HG03025 (cell line): ENCODE results near the gene SPATA45.
"Not testable (repeated sequence)": the region's sequence is repeated elsewhere in the genome, so short reads cannot be mapped to it uniquely, and the experiment has no call there.

Source experiments
- ATAC-seq: cut with Tn5 transposase; IDR thresholded peaks from one replicate; pipeline ENCODE4 v1.9.1; 2021; ENCODE audit warnings: mild to moderate bottlenecking, moderate library complexity; ENCODE audit not compliant: unreplicated experiment, low FRiP score

SPATA45 gene

DNA sequence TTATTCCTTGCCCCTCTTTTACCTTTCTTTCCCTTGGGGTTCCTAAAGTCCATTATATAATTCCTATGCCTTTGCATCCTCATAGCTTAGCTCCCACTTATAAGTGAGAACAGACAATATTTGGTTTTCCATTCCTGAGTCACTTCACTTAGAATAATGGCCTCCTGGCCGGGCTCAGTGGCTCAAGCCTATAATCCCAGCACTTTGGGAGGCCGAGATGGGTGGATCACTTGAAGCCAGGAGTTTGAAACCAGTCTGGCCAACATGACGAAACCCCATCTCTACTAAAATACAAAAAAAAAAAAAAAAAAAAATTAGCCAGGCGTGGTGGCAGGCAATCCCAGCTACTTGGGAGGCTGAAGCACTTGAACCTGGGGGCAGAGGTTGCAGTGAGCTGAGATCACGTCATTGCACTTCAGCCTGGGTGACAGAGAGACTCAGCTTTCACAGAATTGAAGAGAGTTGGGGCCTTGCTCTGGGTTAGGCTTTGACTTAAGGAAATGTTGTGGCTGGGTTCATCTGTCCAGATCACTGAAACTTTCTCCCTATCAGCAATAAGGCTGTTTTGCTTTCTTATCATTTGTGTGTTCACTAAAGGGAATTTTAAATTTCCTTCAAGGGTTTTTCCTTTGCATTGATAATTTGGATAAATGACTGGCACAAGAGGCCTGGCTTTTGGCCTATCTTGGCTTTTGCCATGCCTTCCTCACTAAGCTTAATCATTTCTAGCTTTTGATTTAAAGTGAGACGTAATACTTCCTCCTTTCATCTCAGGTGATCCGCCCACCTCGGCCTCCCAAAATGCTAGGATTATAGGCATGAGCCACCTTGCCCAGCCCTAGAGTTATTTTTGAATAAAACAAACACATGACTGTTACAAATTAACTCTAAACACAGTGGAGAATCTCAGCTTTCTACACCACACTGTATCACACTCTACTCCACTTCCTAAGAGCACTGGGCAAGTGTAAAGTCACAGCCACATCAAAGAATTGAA is 13.9 kb downstream of the SPATA45 start:
- not testable (repeated sequence) for ATAC-seq

DNA sequence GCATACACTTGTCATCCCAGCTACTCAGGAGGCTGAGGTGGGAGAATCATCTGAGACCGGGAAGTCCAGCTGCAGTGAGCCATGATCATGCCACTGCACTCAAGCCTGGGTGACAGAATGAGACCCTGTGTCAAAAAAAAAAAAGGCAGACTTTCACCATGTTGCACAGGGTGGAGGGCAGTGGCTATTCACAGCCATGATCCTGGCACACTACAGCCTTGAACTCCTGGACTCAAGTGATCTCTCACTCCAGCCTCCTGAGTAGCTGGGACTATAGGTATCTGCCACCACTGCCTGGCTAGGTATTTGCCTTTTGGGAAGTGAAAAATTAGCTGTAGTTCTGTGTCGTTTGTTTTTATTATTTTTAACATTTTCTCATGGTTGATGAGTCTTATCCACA is 19.1 kb downstream of the SPATA45 start:
- no peak for ATAC-seq

DNA sequence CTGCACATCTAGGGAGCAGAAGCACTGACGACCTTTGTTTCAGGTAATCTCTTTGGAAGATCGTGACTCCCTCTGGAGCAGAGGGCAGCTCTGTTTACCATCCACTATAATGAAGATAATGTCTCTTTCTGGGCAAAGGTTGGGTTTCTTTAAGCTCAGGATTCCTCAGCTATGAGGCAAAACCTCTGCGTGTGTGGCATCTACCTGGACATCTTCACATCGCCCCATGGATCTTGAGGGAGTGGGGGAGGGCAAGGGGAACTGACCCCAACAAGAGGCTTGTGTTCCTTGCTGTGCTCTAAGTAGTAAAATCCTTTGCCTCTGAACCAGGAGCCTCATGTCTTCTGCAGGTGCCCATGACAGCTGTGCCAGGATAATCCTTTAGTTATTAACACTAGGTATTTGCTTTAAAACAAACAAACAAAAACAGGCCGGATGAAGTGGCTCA is 19.6 kb downstream of the SPATA45 start:
- no peak for ATAC-seq

DNA sequence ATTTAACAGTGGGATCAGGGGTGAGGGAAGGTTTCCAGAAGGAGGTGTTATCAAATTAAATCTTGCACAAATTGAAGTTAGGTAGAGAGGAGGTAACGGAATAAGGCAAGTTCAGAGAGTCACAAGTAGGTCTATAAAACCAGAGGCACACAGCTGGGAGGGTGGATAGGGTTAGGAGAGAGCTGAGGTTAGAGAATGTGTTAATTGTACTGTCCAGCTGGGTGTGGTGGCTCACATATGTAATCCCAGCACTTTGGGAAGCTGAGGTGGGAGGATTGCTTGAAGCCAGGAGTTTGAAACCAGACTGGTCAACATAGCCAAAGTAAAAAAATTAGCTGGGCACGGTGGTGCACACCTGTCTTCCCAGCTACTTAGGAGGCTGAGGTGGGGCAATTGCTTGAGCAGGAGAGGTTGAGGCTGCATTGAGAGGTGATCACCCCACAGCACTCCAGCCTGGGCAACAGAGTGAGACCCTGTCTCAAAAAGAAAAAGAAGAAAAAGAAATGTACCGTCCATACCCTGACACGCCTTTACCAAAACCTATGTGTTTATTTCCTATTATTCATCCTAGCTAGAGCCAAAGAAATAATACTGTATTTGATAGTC is 20.2 kb downstream of the SPATA45 start:
- ATAC-seq: no peak

DNA sequence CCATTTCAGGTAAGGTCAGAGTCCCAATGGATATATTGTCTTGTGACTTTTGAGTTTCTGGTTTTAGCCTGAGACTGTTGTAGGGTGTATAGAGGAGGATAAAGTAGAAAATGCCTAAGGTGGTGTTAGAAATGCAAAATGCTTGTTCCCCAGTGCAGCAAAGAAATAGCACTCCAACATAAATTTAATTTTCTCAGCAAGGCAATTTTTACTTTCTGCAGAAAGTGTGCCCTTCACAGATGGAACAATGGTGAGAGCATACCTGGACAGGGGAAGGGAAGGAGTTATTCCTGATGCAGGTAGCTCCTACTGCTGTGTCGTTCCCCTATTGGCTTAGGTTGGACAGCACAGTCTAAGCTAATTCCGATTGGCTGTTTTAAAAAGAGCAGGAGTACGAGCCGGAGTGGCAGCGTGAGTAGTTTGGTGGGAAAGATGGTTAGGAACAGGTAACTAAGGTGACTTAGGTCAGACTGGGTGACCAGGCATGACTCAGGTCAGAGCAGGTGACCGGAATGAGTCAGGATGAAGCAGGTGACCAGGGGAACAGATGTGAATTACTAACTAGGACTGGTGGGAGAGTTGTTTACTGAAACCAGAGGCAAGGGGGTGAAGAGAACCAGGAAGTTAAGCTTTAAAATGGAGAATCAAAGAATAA is 21.5 kb downstream of the SPATA45 start:
- ATAC-seq: no peak

DNA sequence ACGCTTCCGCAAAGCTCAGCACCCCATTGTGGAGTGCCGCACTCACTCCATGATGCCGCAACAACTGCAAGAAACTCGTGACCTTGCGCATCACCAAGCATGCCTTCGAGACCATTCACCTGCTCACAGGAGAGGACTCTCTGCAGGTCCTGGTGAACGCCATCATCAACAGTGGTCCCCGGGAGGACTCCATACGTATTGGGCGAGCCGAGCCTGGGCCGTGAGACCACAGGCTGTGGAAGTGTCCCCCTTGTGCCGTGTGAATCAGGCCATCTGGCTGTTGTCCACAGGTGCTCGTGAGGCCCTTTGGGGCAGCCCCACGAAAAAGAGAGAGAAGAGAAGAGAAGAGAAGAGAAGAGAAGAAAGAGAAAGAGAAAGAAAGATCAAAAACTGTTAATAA is 23.2 kb downstream of the SPATA45 start:
- ATAC-seq: no peak

DNA sequence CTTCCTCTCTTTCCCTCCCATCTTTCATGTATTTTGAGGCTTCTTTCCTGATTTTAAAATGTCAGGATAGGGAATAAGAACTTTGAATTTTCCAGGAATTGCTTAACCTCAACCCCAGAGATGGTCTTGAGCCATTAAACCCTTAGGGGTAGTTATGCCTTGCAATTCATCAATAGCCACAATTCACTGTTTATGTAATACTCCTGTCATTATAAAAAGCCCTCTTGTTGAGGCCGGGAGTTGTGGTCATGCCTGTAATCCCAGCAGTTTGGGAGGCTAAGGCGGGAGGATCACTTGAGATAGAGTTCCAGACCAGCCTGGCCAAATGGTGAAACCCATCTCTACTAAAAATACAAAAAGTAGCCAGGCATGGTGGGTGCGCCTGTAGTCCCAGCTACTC is 24.5 kb downstream of the SPATA45 start:
- no peak for ATAC-seq

DNA sequence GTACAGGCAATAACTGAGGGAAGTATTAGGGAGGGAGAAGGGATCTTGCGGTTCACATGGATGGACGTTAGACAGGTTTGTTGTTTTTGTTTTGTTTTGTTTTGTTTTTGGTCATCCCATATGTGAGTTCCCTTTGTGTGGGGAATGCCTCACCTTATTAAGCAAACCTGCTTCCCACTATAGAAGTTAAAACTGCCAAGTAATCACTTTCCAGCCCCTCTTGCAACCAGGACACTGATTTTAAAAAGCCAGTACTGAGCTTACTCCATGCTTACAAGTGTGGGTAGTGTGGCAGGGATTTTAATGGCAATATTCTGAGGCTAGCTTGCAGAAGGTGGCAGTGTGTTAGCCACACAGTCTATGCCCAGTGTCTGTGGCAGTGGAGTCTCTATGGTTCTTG is 26.5 kb downstream of the SPATA45 start:
- ATAC-seq: no peak

DNA sequence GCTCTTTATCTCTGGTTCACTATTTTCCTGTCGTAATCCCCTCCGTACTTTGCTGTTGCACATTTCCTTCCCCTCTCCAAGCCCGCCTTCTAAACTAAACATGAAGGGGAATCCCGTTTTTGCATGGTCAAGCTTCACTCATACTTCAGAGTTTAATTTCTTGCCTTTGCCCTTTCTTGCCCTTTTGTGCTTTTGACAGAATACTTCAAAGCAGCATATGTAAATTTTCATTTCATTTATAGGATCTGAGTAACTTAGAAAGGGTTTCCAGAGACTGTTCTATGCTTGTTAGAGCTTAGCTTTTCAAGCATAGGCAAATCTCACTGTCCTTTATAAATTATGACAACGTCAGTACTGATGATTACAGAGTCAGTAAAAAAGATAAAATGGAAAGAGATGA is 27.7 kb downstream of the SPATA45 start:
- ATAC-seq: peak; percentile 39

DNA sequence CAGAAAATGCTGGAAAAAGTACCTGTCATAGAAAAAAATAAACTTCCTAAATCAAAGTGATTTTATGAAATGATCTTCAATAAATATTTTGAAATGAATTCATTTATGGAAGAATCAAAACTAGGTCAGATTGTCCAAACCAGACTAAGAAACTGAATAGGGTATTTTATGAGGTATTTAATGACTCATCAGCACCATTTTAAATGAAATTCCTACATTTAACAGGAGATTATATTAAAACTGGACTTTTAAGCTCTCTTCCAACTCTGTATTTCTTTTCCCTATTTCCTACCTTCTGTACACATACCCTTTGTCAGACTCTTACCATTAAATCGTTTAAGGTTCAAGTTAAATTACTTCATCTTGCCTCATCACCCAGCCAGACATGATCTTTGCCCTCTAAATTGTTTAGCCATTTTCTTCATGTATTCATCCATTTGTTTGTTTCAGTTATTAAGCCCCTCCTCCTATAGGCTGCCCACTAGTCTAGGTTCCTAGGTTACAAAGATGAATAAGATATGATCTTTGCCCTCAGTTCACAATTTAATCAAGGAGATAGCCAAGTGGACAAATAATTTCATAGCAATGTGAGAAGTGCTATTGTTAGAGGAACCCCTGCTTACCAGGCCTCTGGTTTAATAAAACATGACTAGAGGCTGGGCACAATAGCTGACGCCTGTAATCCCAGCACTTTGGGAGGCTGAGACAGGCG is 30.7 kb downstream of the SPATA45 start:
- no peak for ATAC-seq

DNA sequence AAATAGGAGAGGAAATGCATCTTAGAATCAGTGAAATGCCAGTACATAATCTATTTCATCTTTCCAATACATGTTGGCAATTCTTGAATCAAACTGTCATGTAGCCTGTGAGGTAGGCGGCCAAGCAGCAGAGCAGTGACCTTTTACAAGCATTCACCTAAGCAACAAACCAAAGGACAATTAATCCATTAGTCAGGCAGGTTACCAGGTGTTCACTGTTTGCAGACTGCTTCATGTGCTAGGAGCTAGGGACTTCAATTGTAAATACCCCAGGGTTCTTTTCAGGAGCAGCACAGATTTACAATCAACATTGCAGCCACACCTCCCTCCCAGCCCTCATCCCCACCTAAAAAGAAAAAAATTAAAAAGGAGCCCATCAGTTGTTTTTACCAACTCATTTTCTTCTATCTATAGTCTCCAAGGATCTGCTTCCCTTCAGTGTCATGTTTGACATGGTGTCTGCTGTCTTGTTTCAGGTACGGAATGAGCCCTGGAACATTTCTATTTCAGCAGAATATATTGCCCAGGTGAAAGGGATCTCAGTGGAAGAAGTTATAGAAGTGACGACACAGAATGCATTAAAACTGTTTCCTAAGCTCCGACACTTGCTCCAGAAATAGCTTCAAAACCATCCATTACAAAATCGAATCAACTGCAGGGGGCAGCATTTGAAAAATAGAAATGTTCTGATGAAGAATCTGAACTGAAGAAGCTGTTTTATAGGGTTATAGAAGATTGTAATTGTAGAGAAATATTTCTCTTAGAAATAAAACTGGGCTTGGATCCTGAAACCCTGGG is 32.7 kb downstream of the SPATA45 start:
- ATAC-seq: no peak

DNA sequence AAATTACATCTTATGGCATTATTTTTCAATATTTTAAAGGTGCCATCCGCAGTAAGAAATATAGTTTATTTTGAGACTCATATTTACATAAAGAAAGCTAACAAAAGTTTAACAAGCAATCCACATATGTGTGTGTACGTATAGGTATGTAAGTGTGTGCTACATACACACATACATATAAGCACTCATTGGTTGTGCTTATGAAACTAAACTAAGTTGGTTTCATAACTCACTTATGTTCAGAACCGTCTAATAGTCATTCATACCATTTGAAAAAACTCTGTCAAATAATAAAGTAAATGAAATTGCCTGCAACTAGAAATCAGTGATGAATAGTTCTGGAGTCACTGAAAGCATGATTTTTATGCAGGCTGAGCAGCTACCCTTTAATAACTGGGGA is 41.7 kb downstream of the SPATA45 start:
- no peak for ATAC-seq

DNA sequence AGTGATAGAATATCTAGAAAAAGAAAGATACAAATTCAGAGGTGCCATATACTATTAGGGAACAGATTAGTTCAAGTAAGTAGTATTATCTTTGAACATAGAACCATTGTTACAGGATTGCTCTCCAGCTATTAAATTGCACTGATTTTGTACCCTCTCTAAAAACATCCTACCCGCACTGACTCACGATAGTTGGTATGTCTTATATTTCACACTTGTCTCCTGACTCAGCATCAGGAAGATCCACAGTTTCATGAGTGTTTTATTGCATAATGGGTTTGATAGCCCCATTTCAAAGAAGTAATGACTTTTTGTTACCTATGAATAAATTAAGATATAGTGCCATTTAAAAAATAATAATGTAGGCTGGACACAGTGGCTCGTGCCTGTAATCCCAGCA is 49.8 kb downstream of the SPATA45 start:
- no peak for ATAC-seq

DNA sequence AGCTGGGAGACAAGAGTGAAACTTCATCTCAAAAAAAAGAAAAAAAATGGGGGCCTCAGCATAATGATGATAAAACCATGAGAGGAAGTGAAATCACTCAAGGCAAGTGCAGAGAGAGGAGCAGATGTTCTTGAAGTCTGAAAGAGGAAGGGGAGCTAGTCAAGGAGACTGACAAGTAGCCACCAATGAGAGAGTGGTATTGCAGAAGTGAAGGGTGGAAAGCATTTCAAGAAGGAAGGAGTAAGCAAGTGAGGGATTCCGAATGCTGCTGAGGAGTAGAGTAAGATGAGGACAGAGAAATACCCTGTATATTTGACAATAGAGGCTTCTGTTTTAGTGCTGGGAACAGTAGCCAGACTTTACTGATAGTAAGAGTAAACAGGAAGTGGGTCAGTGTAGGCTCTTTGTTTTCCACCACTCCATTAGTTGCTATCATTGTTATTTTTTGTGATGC is 52.9 kb downstream of the SPATA45 start:
- ATAC-seq: peak; percentile 78

DNA sequence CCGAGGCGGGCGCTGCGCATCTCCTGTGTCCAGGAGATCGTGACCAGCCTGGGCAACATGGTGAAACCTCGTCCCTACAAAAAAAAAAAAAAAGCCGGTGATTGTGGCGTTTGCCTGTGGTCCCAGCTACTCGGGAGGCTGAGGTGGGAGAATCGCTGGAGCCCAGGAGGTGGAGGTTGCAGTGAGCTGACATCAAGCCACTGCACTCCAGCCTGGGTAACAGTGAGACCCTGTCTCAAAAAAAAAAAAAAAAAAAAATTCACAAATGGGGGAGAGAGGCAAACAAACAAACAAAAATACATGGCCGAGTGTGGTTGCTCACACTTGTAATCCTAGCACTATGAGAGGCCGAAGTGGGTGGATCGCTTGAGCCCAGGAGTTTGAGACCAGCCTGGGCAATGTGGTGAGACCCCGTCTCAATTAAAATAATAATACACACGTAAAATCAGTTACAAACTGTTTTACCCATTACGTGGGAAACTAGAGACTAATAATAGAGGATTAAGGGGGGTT is 55.0 kb downstream of the SPATA45 start:
- ATAC-seq: no peak

DNA sequence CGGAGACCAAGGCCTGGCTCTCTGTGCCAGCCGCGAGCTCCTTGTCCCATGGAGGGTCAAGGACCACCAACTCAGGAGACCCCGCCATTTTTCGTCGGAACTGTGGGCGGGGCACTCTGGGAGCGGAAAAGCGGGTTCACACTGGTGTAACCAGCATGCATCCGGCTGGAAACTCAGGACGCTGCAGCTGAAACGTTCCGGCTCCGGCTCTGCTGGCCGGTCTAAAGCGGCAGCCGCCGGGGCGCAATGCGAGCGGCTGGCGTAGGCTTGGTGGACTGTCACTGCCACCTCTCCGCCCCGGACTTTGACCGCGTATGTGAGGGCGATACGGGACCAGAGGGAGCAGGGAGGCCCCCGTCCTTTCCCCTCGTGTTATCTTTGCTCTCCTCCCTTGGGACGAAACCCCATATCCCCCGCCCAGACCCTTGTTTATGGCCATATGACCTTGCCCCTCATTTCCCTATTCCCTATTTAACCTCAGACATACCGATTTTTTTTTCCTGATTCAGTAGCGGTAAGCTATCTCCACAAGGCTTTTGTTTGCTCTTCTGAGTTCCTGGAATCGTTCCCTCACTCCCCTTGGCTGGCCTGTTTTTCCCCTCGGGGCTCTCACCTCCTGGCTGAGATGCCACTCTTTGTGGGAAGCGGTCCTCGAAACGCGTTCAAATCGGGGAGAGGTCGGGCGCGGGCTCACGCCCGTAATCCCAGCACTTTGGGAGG is 55.6 kb downstream of the SPATA45 start, which contains the start of the genes NSL1 and TATDN3:
NSL1 (minus strand) TSS at position 102 of the 720 bp plus-strand sequence; CDS start at position 88, 14 bp downstream.
TATDN3 (plus strand) TSS at position 219 of the 720 bp plus-strand sequence; CDS start at position 247, 28 bp downstream.
- peak; percentile 57 for ATAC-seq

DNA sequence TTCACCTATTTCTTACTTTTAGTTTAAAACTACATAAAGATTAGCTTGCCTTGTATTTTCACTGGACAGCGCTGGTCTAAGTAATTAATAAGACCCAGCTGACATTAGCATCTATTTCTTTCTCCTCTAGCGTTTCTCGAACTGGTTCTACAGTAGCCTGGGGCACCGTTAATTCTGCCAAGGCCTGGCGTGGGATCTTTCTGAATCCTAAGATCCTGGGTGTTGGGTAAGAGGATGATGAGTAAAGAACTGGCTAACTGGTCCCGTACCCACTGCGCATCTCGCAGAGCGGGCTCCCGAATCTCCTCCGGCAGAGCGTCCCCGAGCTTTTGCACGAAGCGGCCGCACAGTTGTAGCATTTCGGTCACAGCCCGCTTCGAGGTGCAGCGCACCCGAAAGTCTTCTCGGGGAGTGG is 56.2 kb downstream of the SPATA45 start:
- peak; percentile 29 for ATAC-seq

DNA sequence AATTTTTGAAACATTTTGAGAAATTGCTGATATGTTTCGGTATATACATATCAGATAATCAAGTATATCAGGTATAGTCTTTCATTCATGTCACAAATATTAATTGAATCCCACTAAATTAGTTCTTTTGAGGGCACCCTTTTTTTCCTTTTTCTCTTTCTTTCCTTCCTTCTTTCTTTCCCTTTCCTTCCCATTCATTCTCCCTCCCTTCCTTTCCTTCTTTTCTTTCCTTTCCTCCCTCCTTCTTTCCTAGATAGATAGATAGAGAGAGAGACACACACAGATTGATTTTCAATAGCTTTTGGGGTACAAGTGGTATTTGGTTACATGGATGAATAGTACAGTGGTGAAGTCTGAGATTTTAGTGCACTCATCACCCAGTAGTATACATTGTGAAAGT is 61.6 kb downstream of the SPATA45 start:
- ATAC-seq: no peak

DNA sequence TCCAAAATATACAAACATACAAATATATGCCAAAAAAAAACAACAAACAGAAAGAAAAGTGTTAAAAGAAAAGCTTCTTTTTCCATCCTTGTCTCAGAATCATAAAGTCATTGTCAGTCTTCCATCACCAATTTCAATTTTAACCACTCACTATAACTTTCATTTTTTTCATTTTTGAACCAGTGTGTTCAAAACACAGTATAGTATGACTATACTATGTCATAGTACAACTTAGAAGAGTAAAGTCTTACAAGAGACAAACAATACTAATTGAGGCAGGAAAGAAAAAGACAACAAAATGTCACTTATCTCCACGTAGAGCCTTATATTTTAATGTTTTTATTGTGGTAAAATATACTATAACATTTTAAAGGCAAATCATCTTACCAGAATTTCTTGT is 63.5 kb downstream of the SPATA45 start:
- no peak for ATAC-seq
